Hippocampal formation (tissue), 2 donors: ENCODE data around the gene ITPA.

Source experiments
- DNase-seq, 2 donors: peaks; one replicate each; lab custom pipeline; 2025; lab: John Stamatoyannopoulos, UW

The ITPA gene

GRCh38 chr20:3228750-3229032 is 19.4 kb downstream of the ITPA start:
- DNase-seq: no peak

- DNase-seq: no peak
Observed at GRCh38 chr20:3229158-3229557, 19.9 kb downstream of the ITPA start.

- no peak for DNase-seq
Observed at GRCh38 chr20:3229798-3230197, 20.5 kb downstream of the ITPA start.

DNA sequence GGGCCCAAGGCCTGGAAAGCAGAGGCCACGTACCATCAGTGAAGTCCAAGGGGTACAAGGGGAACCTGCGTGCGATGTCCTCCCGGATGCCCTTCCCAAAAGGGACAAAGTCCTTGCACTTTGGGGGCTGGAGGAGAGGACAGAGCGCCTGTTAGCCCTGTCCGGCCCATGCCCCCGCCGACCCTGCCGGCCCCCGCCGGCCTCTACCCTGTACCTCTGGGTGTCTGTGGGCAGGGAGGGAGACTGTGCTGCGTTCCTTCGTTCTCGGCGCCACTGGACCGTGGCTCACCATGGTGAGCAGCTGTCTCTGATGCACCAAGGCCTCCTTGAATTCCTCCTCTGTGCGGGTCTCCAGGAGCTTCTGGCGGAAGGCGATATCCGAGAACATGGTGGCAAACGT is 21.8 kb downstream of the ITPA start:
- DNase-seq: no peak

- DNase-seq: no peak
Observed at GRCh38 chr20:3231889-3232588, 22.7 kb downstream of the ITPA start.

DNA sequence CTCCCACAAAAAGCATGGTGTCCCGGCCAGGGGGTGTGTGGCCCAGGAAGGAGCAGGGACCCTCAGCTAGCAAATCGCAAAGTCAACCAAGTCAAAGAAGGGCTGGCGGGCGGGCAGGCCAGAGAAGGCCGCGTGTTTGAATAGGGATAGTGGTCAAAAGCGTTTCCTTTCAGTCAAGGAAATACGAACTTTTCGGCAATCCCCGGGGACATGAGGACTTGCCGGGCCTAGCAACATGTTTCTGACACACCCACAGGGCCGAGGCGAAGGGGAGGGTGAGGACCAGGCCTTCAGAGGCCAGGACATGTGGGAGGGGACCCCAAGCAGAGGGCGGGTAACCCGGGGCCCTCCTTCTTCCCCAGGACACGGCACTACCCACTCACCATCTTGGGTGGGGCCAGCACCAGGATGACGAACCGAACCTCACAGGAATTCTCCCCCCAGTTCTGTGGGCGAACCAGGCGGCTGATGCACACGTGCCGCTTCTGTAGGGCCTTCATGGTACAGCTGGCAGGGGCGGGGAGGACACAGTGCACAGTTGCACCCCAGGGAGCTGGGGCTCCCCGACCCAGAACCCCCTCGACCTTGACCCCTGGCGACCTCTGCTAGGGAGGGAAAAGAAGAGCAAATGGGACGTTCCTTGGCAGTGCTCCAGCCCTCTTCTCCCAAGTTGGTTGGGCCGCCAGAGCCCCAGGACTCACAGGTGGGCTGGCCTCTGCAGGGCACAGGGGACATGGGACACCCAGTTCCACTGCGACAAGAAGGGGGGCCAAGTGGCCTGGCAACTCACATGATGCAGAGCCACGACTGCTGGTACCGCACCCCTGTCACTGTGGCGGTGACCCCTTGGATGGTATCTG is 24.1 kb downstream of the ITPA start:
- DNase-seq: no peak

- DNase-seq: no peak
Observed at GRCh38 chr20:3233991-3234498, 24.7 kb downstream of the ITPA start.

DNA sequence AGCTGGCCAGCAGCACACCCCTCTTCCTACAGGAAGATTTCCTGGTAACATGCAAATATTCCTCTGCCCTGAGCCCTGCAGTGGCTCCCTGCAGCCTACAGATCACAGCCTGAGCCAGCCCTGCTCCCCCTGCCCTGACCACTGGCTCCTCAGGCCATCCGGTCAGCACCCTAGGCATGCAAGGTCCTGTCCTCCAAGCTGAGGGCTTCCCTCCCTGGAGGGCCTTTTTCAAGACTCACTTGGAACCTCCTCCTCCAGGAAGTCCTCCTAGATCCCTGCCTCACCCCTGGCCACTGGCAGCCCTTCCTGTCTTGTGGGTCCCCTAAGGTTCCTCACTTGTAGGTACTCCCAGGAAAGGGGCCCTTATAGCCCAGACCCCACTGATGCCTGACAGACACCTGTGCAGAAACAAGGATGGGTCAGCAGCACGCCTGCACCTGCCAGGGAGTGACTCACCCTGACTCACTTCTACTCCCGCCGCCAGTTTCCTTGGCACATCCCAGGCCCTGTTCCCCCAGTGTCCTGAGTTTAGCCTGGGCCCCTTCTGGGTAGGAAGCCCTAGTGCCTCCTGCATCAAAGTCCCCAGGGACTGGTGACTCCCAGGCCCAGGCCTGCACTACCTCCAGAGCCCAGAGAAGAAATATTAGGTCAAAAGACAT is 26.5 kb downstream of the ITPA start:
- DNase-seq: no peak

DNA sequence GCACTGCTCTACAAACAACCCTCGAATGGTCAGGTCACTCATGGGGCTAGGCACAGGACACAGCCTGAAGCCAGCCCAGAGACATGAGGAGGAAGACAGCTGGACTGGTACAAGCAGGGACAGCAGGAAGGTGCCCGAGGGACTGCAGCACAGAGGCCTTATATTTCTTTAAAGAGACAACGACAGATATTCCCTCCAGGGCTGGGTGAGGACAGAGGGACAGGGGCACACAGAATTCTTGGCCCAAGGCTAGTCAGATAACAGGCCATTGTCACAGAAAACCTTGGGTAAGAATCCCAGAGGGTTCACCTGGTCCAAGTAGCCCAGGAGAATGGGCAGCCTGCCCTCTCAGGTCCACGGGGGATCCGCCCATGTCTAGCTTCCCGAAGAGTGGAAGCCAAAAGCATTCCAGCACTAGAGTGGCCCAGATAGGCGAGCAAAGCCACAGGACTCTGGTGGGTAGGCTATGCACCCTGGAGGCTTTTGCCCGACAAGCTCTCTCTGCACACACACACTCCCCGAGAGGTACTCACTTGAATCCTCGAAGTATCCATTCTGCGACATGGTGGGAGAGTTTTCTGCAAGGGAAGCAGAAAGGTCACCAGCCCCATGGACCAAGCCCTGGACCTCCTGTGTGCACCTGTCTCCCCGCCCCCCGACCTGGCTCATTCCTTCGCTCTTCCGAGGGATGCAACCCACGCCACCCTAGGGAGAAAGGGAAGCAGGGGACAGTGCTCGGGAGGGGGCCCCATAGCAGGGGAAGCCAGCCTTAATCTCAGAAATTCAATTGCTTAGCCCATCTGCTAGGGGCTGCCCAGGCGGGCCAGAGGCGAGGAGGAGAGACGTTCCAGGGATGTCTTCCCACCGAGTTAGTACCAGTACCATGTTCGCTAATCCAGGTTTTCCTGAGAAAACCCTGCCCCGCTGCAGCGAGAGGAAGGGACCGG is 28.0 kb downstream of the ITPA start:
- DNase-seq: no peak

GRCh38 chr20:3237958-3238615 is 28.8 kb downstream of the ITPA start:
- no peak for DNase-seq

DNA sequence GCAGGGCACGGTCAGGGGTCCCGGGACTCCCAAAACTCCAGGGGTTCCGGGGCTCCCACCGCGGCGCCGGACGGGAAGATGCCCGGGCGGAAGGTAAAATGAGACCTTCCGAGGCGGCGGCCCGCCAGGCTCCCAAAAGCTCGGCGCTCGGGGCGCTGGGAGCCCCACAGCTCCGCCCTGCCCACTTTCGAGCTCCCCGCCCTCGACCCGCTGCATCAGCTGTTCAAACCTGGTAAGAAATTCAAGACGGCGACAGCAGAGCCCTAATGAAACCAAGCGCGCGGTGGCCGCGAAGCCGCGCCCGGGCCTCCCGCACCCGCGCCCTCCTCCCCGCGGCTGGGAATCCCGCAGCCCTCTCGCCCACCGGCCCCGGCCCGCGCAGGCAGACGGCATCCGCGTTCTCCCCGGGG is 29.3 kb downstream of the ITPA start:
- no peak for DNase-seq

DNA sequence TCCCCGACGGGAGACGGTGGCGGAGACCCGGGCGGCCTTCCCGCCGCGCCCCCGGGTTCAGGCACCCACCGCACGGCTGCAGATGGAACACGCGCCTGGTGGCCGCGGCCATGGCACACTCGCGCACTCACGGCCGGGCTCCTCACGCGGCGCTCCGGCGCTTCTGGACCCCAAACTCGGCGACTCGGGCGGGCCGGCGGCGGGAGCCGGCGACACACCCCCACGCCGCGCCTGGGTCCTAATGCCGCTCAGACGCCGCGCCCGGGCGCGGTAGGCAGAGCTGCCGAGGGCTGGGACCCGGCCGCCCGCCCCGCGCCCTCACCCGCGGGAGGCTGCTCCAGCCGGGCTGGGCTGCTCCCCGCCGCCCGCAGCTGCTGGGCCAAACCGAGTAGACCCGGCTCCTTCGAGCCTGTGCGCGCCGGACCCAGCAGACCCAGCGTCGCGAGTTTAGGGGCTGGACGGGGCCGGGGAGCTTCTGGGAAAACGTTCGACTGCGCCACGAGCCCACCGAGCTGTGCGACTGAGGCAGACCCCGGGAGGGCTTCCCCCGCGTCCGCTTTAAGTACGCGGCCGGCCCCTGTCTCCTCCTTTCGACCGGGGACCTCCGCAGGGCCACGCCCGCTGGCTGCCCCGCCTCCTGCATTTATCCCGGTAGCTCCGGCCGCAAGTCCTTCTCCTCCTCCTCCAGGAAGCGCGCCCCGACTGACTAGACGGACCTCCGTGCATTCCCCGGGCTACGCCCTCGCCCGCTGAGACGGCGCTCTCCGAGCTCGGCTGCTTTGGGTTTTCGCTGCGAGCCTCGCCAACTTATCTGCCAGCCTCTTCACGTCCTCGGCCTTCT is 29.9 kb downstream of the ITPA start, which contains the start of gene SLC4A11:
Gene SLC4A11, minus strand, starts transcription at position 165 of the 841 bp plus-strand sequence. Its CDS starts 53 bp downstream, at position 112.
- no peak for DNase-seq

- no peak for DNase-seq
Observed at GRCh38 chr20:3239867-3240775, 30.8 kb downstream of the ITPA start.

DNA sequence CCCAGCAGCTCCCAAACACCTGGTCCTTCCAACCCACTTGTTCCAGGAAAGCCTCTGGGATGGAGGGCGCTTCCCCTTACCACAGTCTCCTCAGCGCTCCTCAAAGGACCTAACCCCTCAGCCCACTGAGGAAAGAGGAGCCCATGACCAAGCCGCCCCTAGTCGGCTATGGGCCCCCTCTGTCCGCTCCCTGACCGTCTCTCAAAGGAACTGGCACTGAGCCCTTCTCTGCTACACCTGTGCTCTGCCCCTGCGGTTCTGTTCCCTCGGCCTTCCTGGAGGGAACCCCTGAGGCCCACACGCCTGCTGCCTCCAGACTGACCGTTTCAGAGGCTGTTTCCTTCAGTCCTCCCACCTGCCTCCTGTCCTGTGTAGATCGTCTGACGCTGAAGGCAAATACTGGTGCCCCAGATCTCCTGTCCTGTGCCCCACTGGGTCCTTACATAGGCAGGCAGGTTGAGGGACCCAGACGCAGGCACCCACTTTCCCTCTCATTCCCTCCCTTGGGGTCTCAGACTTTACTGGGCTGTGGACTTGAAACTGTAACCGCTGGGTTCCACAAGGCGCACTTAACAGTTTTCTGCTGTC is 31.6 kb downstream of the ITPA start:
- DNase-seq: no peak

DNA sequence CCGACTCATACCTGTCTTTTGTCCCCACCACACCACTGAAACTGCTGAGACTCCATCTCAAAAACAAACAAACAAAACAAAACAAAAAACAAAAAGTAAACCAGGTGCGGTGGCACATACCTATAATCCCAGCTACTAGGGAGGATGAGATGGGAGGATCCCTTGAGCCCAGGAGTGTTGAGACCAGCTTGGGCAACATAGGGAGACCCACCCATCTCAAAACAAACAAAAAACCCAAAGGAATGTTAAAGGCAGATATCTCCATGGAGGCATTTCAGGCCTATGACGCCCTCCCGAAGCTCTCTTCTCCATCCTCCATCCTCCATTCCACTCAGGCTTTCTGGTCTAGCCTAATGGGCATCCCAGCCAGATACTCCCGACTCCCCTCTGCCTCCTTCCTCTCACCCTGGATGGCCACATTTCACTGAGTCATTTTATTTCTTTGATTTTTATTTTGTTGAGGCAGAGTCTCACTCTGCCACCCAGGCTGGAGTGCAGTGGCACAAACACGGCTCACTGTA is 32.9 kb downstream of the ITPA start:
- DNase-seq: no peak

- no peak for DNase-seq
Observed at GRCh38 chr20:3243718-3244358, 34.5 kb downstream of the ITPA start.

DNA sequence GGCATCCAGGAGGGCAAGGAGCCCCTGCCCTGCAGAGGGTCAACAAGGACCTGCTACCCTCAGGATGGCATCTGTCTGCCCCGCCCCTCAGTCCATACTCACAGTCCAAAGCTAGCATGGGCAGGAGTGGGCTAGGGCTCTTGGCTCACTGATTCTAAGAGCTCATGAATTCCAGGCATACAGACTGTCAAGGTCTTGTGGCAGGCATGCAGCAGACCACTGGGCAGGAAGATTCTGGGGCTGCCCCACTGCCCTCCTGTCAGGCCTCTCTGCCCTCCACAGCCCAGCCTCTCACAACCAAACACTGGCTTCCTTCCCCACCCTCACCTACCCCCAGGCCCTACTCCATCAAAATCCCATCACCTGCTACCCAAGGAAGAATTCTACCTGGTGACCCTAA is 35.3 kb downstream of the ITPA start:
- DNase-seq: no peak

DNA sequence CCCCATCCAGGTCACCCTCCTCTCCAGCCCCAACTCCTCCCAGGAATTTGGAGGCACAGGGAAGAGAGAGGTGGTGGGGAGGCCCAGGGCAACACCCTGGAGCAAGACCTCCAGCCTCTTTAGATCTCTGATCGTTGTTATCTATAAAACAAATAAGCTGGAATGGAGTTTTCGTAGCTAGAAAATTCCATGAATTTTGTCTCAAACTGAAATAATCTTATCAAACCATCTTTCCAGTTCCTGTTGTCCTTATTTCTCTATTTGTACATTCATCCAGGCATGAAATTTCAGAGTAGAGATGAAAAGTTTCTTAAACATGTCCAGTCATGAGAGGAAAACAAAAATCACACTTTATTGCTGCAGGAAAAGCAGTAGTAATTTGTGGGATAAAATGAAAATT is 35.9 kb downstream of the ITPA start:
- no peak for DNase-seq
